NB4 (cell line): ENCODE measurements around the gene PAM16.

Experiments used
- MYC ChIP-seq: IDR thresholded peaks from 2 replicates; pipeline ENCODE4 v1.6.1; 2011; ENCODE audit warnings: low read depth, low read length
- POLR2A ChIP-seq: IDR thresholded peaks from 2 replicates; pipeline ENCODE4 v1.6.1; 2011; ENCODE audit warnings: mild to moderate bottlenecking; ENCODE audit not compliant: insufficient read length; ENCODE audit errors: extremely low read depth
- TF ChIP-seq, protein P1 (sequence below): IDR thresholded peaks from one replicate; pipeline ENCODE4 v1.5.1; 2012; ENCODE audit warnings: low read depth, low read length
- TF ChIP-seq, protein P2 (sequence below): IDR thresholded peaks from 2 replicates; pipeline ENCODE4 v1.6.1; 2011; ENCODE audit warnings: low read depth, low read length

DNA sequence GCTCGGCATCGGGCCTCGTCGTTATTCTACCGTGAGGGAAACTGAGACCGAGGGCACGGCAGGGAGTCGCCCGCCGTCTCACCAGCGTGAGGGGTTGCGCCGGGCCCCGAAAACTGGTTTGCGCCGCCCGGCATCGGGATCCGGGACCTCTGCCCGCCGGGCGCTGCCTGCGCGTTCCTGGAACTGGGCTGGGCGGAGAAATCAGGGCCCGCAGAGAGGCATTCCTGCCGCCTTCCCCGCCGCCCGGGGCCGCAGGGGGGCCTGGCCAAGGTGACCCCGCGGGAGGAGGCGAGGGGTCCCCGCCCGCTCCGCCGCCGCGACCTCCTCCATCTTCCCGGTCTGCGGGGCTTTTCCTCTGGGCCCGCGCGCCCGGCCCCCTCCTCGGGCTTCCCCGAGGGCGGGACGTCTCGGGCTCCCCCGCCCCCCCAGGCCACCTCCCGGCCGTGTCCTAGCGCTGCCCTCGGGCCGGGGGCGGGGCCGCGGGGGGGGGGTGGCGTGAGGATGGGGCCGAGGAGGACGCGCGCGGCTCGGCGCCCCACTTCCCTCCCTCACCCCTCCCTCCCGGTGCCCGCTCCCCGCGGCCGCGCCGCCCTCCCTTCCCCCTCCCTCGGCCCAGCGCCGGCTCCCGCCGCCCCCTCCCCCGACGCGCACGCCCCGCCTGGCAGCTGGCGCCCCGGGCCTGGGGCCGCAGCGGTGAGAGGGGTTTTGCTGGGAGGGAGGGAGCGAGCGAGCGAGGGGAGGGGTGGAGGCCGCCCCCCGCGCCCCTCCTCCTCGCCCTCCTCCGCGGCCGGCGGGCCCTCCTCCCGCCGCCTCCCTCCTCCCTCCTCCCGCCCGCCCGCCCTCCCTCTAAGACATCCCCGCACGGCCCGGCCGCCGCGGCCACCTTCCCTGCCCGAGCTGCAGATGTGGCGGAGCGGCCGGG is 35.7 kb downstream of the PAM16 start, which contains the start of gene GLIS2:
- TF ChIP-seq, protein P1, sequence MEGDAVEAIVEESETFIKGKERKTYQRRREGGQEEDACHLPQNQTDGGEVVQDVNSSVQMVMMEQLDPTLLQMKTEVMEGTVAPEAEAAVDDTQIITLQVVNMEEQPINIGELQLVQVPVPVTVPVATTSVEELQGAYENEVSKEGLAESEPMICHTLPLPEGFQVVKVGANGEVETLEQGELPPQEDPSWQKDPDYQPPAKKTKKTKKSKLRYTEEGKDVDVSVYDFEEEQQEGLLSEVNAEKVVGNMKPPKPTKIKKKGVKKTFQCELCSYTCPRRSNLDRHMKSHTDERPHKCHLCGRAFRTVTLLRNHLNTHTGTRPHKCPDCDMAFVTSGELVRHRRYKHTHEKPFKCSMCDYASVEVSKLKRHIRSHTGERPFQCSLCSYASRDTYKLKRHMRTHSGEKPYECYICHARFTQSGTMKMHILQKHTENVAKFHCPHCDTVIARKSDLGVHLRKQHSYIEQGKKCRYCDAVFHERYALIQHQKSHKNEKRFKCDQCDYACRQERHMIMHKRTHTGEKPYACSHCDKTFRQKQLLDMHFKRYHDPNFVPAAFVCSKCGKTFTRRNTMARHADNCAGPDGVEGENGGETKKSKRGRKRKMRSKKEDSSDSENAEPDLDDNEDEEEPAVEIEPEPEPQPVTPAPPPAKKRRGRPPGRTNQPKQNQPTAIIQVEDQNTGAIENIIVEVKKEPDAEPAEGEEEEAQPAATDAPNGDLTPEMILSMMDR = no peak
- TF ChIP-seq POLR2A (no peak), MYC (no peak)
- TF ChIP-seq, protein P2, sequence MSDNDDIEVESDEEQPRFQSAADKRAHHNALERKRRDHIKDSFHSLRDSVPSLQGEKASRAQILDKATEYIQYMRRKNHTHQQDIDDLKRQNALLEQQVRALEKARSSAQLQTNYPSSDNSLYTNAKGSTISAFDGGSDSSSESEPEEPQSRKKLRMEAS = no peak
